Endothelial cell of umbilical vein (primary cell): ENCODE measurements around the gene ZSWIM6. TPM values are rescaled to one million over a fixed set of nuclear protein-coding genes. Genes with fewer than 3 reads are reported as not detected.
A peak's percentile ranks its signal among the peaks of the same experiment; 100 is the strongest.

Experiments used
- BruUV-seq: library from RNA; stranded (reverse); fragments of 400-500 nt; replicated peaks from 2 replicates; lab custom pipeline; 2021; lab: Mats Ljungman, UMichigan
- CTCF ChIA-PET: fragments of 300-600, 350-600 bp; sonication (Branson Sonifier 250); formaldehyde crosslinking; loops from one replicate; lab custom pipeline; 2021; ENCODE audit warnings: antibody characterized with exemption, inconsistent platforms; lab: Charles Lee
- POLR2A ChIA-PET: fragments of 300-600, 350-600 bp; sonication (Branson Sonifier 250); formaldehyde crosslinking; loops from one replicate; lab custom pipeline; 2021; ENCODE audit warnings: antibody characterized with exemption, inconsistent platforms; lab: Charles Lee
- DNase-seq: peaks from one replicate; pipeline ENCODE4 v3.0.0-alpha.2; 2011; ENCODE audit warnings: low read depth, low spot score
- FAIRE-seq: peaks from 2 replicates; lab custom pipeline; 2011; peaks lifted over from hg19 to GRCh38; lab: Jason Lieb, UNC
- H2AFZ ChIP-seq: 2 replicates; pipeline ENCODE4 v1.6.0; 2012; ENCODE audit warnings: low read depth, low read length, control low read depth, inconsistent platforms
- H3K27ac ChIP-seq: 2 replicates; pipeline ENCODE4 v1.5.1; 2011; ENCODE audit warnings: low read depth, mild to moderate bottlenecking, control low read depth, low read length, moderate library complexity; ENCODE audit not compliant: insufficient read depth
- H3K27me3 ChIP-seq, 2 experiments: 2 replicates each; pipeline versions ENCODE4 v1.6.0 to v1.6.1; 2011; ENCODE audit warnings: low read length in 2 of 2, mixed read lengths in 1 of 2; ENCODE audit not compliant: control insufficient read depth in 2 of 2, insufficient read depth in 2 of 2
- H3K36me3 ChIP-seq, 2 experiments: 2 replicates in 1 of 2; 3 replicates in 1 of 2; pipeline ENCODE4 v1.5.1; 2011; ENCODE audit warnings: low read length in 2 of 2, mild to moderate bottlenecking in 1 of 2, moderate library complexity in 1 of 2; ENCODE audit not compliant: control insufficient read depth in 2 of 2, insufficient read depth in 2 of 2; ENCODE audit errors: extremely low read depth in 1 of 2
- H3K4me1 ChIP-seq: 3 replicates; pipeline ENCODE4 v1.5.1; 2011; ENCODE audit warnings: mild to moderate bottlenecking, low read length; ENCODE audit not compliant: control insufficient read depth, insufficient read depth; ENCODE audit errors: extremely low read depth
- H3K4me2 ChIP-seq: 2 replicates; pipeline ENCODE4 v1.6.1; 2011; ENCODE audit warnings: low read length, control low read depth, mixed read lengths; ENCODE audit not compliant: insufficient read depth
- H3K4me3 ChIP-seq, 3 experiments: fragments of 200-600 bp in 1 of 3; sonication (generic), shearing (Covaris generic) in 1 of 3; replicated peaks in 1 of 3; 2 replicates each; pipeline ENCODE4 v1.5.1; 2011 to 2016; ENCODE audit warnings: control low read depth in 3 of 3, low read length in 3 of 3, mild to moderate bottlenecking in 2 of 3, inconsistent platforms in 1 of 3, low read depth in 1 of 3, moderate library complexity in 1 of 3; ENCODE audit not compliant: insufficient read depth in 1 of 3
- H3K79me2 ChIP-seq: 2 replicates; pipeline ENCODE4 v1.6.0; 2012; ENCODE audit warnings: low read length, inconsistent platforms; ENCODE audit not compliant: control insufficient read depth, insufficient read depth
- H3K9ac ChIP-seq: replicated peaks from 2 replicates; pipeline ENCODE3; 2011; ENCODE audit warnings: low read length, control low read depth; ENCODE audit not compliant: insufficient read depth; ENCODE audit errors: extremely low read depth
- H3K9me1 ChIP-seq: replicated peaks from 3 replicates; pipeline ENCODE4 v1.6.0; 2011; ENCODE audit warnings: mild to moderate bottlenecking, low read length; ENCODE audit not compliant: control insufficient read depth, insufficient read depth; ENCODE audit errors: extremely low read depth
- H3K9me3 ChIP-seq: replicated peaks from 2 replicates; pipeline ENCODE4 v1.5.1; 2012; ENCODE audit warnings: low read length, inconsistent platforms; ENCODE audit not compliant: control insufficient read depth, insufficient read depth
- H4K20me1 ChIP-seq: replicated peaks from 2 replicates; pipeline ENCODE3; 2011; ENCODE audit warnings: mild to moderate bottlenecking, low read length; ENCODE audit not compliant: control insufficient read depth, insufficient read depth; ENCODE audit errors: extremely low read depth
- CTCF ChIP-seq, 2 donors: IDR thresholded peaks; 1 replicate in 1 of 2; 2 replicates in 1 of 2; pipeline ENCODE4 v1.5.1; 2011; ENCODE audit warnings: low read length in 2 of 2, mild to moderate bottlenecking in 2 of 2, moderate library complexity in 2 of 2, control low read depth in 1 of 2, inconsistent platforms in 1 of 2, low read depth in 1 of 2; ENCODE audit not compliant: insufficient read depth in 1 of 2; ENCODE audit errors: extremely low read depth in 1 of 2
- EZH2 ChIP-seq: IDR thresholded peaks from 2 replicates; pipeline ENCODE4 v1.6.1; 2012; ENCODE audit warnings: borderline replicate concordance, low read depth, mild to moderate bottlenecking, moderate library complexity, low read length, inconsistent platforms; ENCODE audit not compliant: severe bottlenecking
- FOS ChIP-seq: IDR thresholded peaks from 2 replicates; pipeline ENCODE4 v1.6.1; 2011; ENCODE audit warnings: mild to moderate bottlenecking, low read length, moderate library complexity, borderline replicate concordance; ENCODE audit not compliant: insufficient read depth
- GATA2 ChIP-seq: IDR thresholded peaks from 2 replicates; pipeline ENCODE4 v1.7.0; 2011; ENCODE audit warnings: low read depth, mild to moderate bottlenecking, moderate library complexity, mixed read lengths, low read length; ENCODE audit not compliant: insufficient read length, insufficient read depth
- JUN ChIP-seq: IDR thresholded peaks from 2 replicates; pipeline ENCODE4 v1.6.1; 2011; ENCODE audit warnings: borderline replicate concordance, low read depth; ENCODE audit not compliant: insufficient read length, insufficient read depth
- MYC ChIP-seq: IDR thresholded peaks from one replicate; pipeline ENCODE4 v1.6.1; 2011; ENCODE audit warnings: mild to moderate bottlenecking, low read depth, low read length
- POLR2A ChIP-seq: IDR thresholded peaks from 2 replicates; pipeline ENCODE4 v1.6.1; 2012; ENCODE audit warnings: low read depth, mild to moderate bottlenecking, control low read depth, low read length
- POLR2AphosphoS5 ChIP-seq: IDR thresholded peaks from 2 replicates; pipeline ENCODE4 v1.6.1; 2012; ENCODE audit warnings: low read depth, mild to moderate bottlenecking, control low read depth, low read length, moderate library complexity; ENCODE audit not compliant: insufficient read depth
- dilution Hi-C: fragments of 300-500 bp; cut with MboI; formaldehyde crosslinking; loops from one replicate; pipeline ENCODE4 v1.15.0; 2019; ENCODE audit warnings: low sequenced_read_pairs; ENCODE audit not compliant: extremely low pct_ligation_motif_present
- intact Hi-C: fragments of 100-400 bp; cut with micrococcal nuclease; formaldehyde crosslinking; loops from one replicate; pipeline ENCODE4 v1.10.0; 2022
- polyA plus RNA-seq, 4 experiments: library from polyadenylated mRNA; depleted of rRNA in 3 of 4; stranded (reverse) in 3 of 4; unstranded in 1 of 4; fragments of >200 nt; gene quantifications; 2 replicates each; pipeline versions ENCODE4 v1.2.1 to v1.2.3, GENCODE V29; 2011 to 2012; ENCODE audit warnings: missing spikeins in 1 of 4
- total RNA-seq: library from RNA; stranded (reverse); gene quantifications from 2 replicates; pipeline ENCODE4 v1.2.3, GENCODE V29; 2021
- TF ChIP-seq, protein P1 (sequence below): IDR thresholded peaks from 2 replicates; pipeline ENCODE4 v1.6.1; 2011; ENCODE audit not compliant: insufficient read depth, insufficient read length

The ZSWIM6 gene
- total and polyA plus RNA-seq, 2 donors (not counting 3 experiments of a cell fraction or from before 2014, with no cell fraction given): 14.9 to 25.3 TPM

DNA sequence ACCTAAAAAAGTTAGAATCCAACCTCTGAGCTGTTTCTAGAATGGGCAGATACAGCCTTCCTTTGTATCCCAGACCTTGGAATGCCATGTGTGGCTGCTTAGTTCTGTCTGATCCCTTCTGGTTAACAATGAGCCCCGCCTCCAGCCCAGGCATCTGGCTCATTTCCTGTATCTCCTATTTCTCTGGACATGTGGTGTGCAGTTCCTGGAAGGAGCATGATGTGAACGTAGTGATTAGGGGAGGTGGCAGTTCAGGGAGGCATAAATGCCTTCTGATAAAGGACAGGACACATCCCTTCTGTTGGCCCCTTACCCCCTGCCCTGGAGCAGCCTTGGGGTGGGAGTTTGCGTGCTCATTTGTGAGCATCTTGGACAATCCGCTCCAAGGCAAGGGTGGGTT, 243.0 kb downstream of the ZSWIM6 start:
- no peak overlapping the region for H3K27ac ChIP-seq
- no peaks in the 10 kb centered on the region for H3K9me3 ChIP-seq
- H3K9ac ChIP-seq: no peak overlapping the region
- H3K4me2 ChIP-seq: no peak overlapping the region
- peak overlapping the region; percentile 60 for H2AFZ ChIP-seq
- BruUV-seq: no TSS peak
- no peaks in the 10 kb centered on the region for H3K9me1 ChIP-seq
- CTCF ChIA-PET: interaction anchor here (0.7 to 1.5 kb wide), 2 partner anchors 9 to 14 kb away, joined by 3 to 6 read pairs; no protein-coding TSS in a partner anchor
- POLR2A ChIA-PET: no interaction called here
- DNase-seq (peak; percentile 24), FAIRE-seq (peak; percentile 67)
- no peak overlapping the region for H3K4me3 ChIP-seq
- H3K27me3 ChIP-seq: peaks cover 4 to 13% of the 10 kb centered on the region in 2 experiments
- intact Hi-C loops: no loop called here
- peaks cover 6% of the 10 kb centered on the region for H3K4me1 ChIP-seq
- H3K79me2 ChIP-seq: no peaks in the 10 kb centered on the region
- TF ChIP-seq FOS (no peak), GATA2 (no peak), CTCF (IDR thresholded peaks at IDR 0.05; ENCODE audit: extremely low read depth in 1 of 2, insufficient read depth in 1 of 2, low read depth in 1 of 2, low read length in 2 of 2) (no peak), JUN (no peak), EZH2 (no peak), POLR2A (no peak), MYC (no peak), POLR2AphosphoS5 (no peak)
- TF ChIP-seq, protein P1, sequence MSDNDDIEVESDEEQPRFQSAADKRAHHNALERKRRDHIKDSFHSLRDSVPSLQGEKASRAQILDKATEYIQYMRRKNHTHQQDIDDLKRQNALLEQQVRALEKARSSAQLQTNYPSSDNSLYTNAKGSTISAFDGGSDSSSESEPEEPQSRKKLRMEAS: no peak
- H4K20me1 ChIP-seq: no peaks in the 10 kb centered on the region
- dilution Hi-C loops: no loop called here
- no peaks in the 10 kb centered on the region for H3K36me3 ChIP-seq
